Neural progenitor cell (in vitro differentiated cells): ENCODE results near the gene ITPR3. TPM values are rescaled to one million over a fixed set of nuclear protein-coding genes. Genes with fewer than 3 reads are reported as not detected.

Source experiments
- DNase-seq: peaks from one replicate; pipeline ENCODE4 v3.0.0-alpha.2; 2016; ENCODE audit warnings: low spot score
- H2AFZ ChIP-seq: fragments of 200-600 bp; sonication (generic); replicated peaks from 2 replicates; pipeline ENCODE4 v1.6.1; 2016; ENCODE audit warnings: antibody characterized with exemption
- H3F3A ChIP-seq: fragments of 200-600 bp; sonication (generic); 2 replicates; pipeline ENCODE4 v1.6.1; 2016; ENCODE audit warnings: antibody characterized with exemption, low read depth
- H3K27ac ChIP-seq: fragments of 200-600 bp; sonication (generic); 2 replicates; pipeline ENCODE4 v1.5.1; 2016; ENCODE audit warnings: mild to moderate bottlenecking
- H3K27me3 ChIP-seq: fragments of 200-600 bp; sonication (generic); 2 replicates; pipeline ENCODE4 v1.6.1; 2016; ENCODE audit warnings: mild to moderate bottlenecking, moderate library complexity
- H3K36me3 ChIP-seq: fragments of 200-600 bp; sonication (generic); 2 replicates; pipeline ENCODE4 v1.5.1; 2016
- H3K4me1 ChIP-seq: fragments of 200-600 bp; sonication (generic); 2 replicates; pipeline ENCODE4 v1.6.1; 2016; ENCODE audit warnings: mixed run types
- H3K4me2 ChIP-seq: fragments of 200-600 bp; sonication (generic); 2 replicates; pipeline ENCODE4 v1.6.1; 2016
- H3K4me3 ChIP-seq: fragments of 200-600 bp; sonication (generic); 2 replicates; pipeline ENCODE4 v1.5.1; 2016
- H3K79me2 ChIP-seq: fragments of 200-600 bp; sonication (generic); 2 replicates; pipeline ENCODE4 v1.6.1; 2016; ENCODE audit warnings: low read depth
- H3K9ac ChIP-seq: fragments of 200-600 bp; sonication (generic); 2 replicates; pipeline ENCODE4 v1.6.1; 2016
- H3K9me3 ChIP-seq: fragments of 200-600 bp; sonication (generic); 2 replicates; pipeline ENCODE4 v1.5.1; 2016; ENCODE audit warnings: low read depth
- H4K20me1 ChIP-seq: fragments of 200-600 bp; sonication (generic); 2 replicates; pipeline ENCODE4 v1.6.1; 2016; ENCODE audit warnings: low read depth
- H3K27ac Mint-ChIP-seq: 3 replicates; pipeline ENCODE4 v1.8.0; 2021; ENCODE audit warnings: mixed read lengths
- H3K27me3 Mint-ChIP-seq: 2 replicates; pipeline ENCODE4 v1.8.0; 2022; ENCODE audit warnings: low read depth, mild to moderate bottlenecking, inconsistent platforms, moderate library complexity, mixed read lengths; ENCODE audit not compliant: insufficient read depth
- H3K36me3 Mint-ChIP-seq: 3 replicates; pipeline ENCODE4 v1.8.0; 2021; ENCODE audit warnings: mixed read lengths
- H3K4me1 Mint-ChIP-seq: 3 replicates; pipeline ENCODE4 v1.8.0; 2021; ENCODE audit warnings: mixed read lengths
- H3K4me3 Mint-ChIP-seq: 3 replicates; pipeline ENCODE4 v1.8.0; 2021; ENCODE audit warnings: mild to moderate bottlenecking, moderate library complexity, mixed read lengths
- H3K9me3 Mint-ChIP-seq: 3 replicates; pipeline ENCODE4 v1.8.0; 2020; ENCODE audit warnings: mixed read lengths
- CTCF ChIP-seq: fragments of 200-600 bp; sonication (generic); IDR thresholded peaks from 2 replicates; pipeline ENCODE4 v1.5.1; 2017; ENCODE audit warnings: antibody characterized with exemption, mild to moderate bottlenecking
- EZH2 ChIP-seq: fragments of 200-600 bp; sonication (generic); IDR thresholded peaks from 2 replicates; pipeline ENCODE4 v1.6.1; 2017; ENCODE audit warnings: antibody characterized with exemption, mild to moderate bottlenecking, moderate library complexity
- EZH2phosphoT487 ChIP-seq: fragments of 200-600 bp; sonication (generic); IDR thresholded peaks from 2 replicates; pipeline ENCODE4 v1.6.1; 2017; ENCODE audit warnings: antibody characterized with exemption
- total RNA-seq: library from RNA; depleted of rRNA; stranded (reverse); fragments of >200 nt; gene quantifications from 2 replicates; pipeline ENCODE4 v1.2.3, GENCODE V29; 2015; ENCODE audit warnings: low replicate concordance

ITPR3 gene
- total RNA-seq, 1 donor from 2014 or later = 1.5 TPM

GRCh38 chr6:33676416-33677142, 55.5 kb downstream of the ITPR3 start:
- Histone ChIP-seq H3K27ac (no peak overlapping the region), H3K79me2 (no peaks in the 10 kb centered on the region), H2AFZ (no peak overlapping the region), H4K20me1 (no peaks in the 10 kb centered on the region), H3K4me3 (no peak overlapping the region), H3K27me3 (no peaks in the 10 kb centered on the region), H3K9ac (no peak overlapping the region), H3K36me3 (no peaks in the 10 kb centered on the region), H3F3A (peaks cover 7% of the 10 kb centered on the region), H3K4me2 (no peak overlapping the region), H3K9me3 (no peaks in the 10 kb centered on the region), H3K4me1 (peaks cover 16% of the 10 kb centered on the region)
- Mint-ChIP-seq H3K27me3 (peaks cover 18% of the 10 kb centered on the region), H3K27ac (no peak overlapping the region), H3K36me3 (no peaks in the 10 kb centered on the region), H3K4me1 (peaks cover 21% of the 10 kb centered on the region), H3K9me3 (no peaks in the 10 kb centered on the region), H3K4me3 (peak overlapping the region; percentile 69)
- no peak for TF ChIP-seq EZH2phosphoT487
- no peak for TF ChIP-seq EZH2
- no peak for TF ChIP-seq CTCF
- DNase-seq = no peak

- Histone ChIP-seq H3K36me3 (no peaks in the 10 kb centered on the region), H4K20me1 (no peaks in the 10 kb centered on the region), H3K79me2 (no peaks in the 10 kb centered on the region), H3K4me3 (no peak overlapping the region), H3K9me3 (no peaks in the 10 kb centered on the region), H3K4me2 (no peak overlapping the region), H3K27ac (no peak overlapping the region), H3F3A (peaks cover 7% of the 10 kb centered on the region), H3K27me3 (no peaks in the 10 kb centered on the region), H3K9ac (no peak overlapping the region), H3K4me1 (peaks cover 16% of the 10 kb centered on the region), H2AFZ (no peak overlapping the region)
- TF ChIP-seq CTCF (no peak), EZH2phosphoT487 (no peak), EZH2 (no peak)
- H3K4me1 Mint-ChIP-seq = peaks cover 17% of the 10 kb centered on the region
- DNase-seq = no peak
- no peaks in the 10 kb centered on the region for H3K9me3 Mint-ChIP-seq
- no peak overlapping the region for H3K4me3 Mint-ChIP-seq
- no peaks in the 10 kb centered on the region for H3K36me3 Mint-ChIP-seq
- peaks cover 18% of the 10 kb centered on the region for H3K27me3 Mint-ChIP-seq
- H3K27ac Mint-ChIP-seq = no peak overlapping the region
Measured at GRCh38 chr6:33677143-33677660, 56.1 kb downstream of the ITPR3 start.

- no peak overlapping the region for H3K4me2 ChIP-seq
Measured at GRCh38 chr6:33677689-33678088, 56.6 kb downstream of the ITPR3 start.

More at GRCh38 chr6:33677689-33678088, 56.6 kb downstream of the ITPR3 start:
- Histone ChIP-seq H3K27me3 (no peaks in the 10 kb centered on the region), H3K79me2 (no peaks in the 10 kb centered on the region), H2AFZ (no peak overlapping the region), H3K4me1 (peaks cover 16% of the 10 kb centered on the region), H4K20me1 (no peaks in the 10 kb centered on the region), H3K36me3 (no peaks in the 10 kb centered on the region), H3K9ac (no peak overlapping the region), H3K9me3 (no peaks in the 10 kb centered on the region), H3K4me3 (no peak overlapping the region), H3F3A (peaks cover 7% of the 10 kb centered on the region), H3K27ac (no peak overlapping the region)
- Mint-ChIP-seq H3K36me3 (no peaks in the 10 kb centered on the region), H3K4me1 (peaks cover 17% of the 10 kb centered on the region), H3K4me3 (peak overlapping the region; percentile 33), H3K9me3 (no peaks in the 10 kb centered on the region), H3K27ac (peak overlapping the region; percentile 11), H3K27me3 (peaks cover 15% of the 10 kb centered on the region)
- TF ChIP-seq EZH2 = no peak
- TF ChIP-seq CTCF = no peak
- TF ChIP-seq EZH2phosphoT487 = no peak
- DNase-seq = no peak
